ENCODE measurements around the gene HMCN2. TPM values are rescaled to one million over a fixed set of nuclear protein-coding genes. Genes with fewer than 3 reads are reported as not detected.

The HMCN2 gene
- total RNA-seq, 1 experiment from 2014 or later, result 5.6 TPM

DNA sequence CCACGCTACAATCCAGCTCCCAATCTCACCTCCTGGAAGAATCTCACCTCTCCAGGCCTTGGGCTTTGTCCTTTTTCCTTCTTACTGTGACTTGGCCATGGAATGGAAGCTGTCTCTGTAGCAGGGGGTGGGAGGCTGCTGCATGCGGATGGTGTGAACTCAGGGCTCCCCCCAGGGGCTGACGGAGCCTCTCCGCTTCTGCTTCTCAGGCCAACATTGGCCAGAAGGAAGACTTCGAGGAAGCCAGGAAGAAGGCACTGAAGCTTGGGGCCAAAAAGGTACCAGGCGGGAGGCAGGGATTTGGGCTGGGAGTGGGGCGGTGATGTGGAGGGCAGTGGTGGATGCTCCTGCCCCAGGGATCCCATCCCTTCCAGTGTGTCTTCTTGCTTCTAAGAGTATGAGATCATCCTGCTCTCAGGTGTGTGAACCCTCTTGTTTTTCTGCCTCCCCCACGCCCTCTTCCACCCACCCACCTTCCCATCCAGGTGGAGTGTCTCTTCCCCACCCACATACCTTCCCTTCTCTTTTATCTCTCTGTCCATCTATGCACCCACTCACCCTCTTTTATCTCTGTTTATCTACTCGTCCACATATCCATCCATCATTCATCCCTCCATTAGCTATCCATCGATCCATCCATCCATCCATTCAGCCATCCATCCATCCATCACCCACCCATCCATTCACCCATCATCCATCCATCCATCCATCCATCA, 188.7 kb downstream of the HMCN2 start:
- TF ChIP-seq, protein P1, sequence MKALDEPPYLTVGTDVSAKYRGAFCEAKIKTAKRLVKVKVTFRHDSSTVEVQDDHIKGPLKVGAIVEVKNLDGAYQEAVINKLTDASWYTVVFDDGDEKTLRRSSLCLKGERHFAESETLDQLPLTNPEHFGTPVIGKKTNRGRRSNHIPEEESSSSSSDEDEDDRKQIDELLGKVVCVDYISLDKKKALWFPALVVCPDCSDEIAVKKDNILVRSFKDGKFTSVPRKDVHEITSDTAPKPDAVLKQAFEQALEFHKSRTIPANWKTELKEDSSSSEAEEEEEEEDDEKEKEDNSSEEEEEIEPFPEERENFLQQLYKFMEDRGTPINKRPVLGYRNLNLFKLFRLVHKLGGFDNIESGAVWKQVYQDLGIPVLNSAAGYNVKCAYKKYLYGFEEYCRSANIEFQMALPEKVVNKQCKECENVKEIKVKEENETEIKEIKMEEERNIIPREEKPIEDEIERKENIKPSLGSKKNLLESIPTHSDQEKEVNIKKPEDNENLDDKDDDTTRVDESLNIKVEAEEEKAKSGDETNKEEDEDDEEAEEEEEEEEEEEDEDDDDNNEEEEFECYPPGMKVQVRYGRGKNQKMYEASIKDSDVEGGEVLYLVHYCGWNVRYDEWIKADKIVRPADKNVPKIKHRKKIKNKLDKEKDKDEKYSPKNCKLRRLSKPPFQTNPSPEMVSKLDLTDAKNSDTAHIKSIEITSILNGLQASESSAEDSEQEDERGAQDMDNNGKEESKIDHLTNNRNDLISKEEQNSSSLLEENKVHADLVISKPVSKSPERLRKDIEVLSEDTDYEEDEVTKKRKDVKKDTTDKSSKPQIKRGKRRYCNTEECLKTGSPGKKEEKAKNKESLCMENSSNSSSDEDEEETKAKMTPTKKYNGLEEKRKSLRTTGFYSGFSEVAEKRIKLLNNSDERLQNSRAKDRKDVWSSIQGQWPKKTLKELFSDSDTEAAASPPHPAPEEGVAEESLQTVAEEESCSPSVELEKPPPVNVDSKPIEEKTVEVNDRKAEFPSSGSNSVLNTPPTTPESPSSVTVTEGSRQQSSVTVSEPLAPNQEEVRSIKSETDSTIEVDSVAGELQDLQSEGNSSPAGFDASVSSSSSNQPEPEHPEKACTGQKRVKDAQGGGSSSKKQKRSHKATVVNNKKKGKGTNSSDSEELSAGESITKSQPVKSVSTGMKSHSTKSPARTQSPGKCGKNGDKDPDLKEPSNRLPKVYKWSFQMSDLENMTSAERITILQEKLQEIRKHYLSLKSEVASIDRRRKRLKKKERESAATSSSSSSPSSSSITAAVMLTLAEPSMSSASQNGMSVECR (CRISPR knock-in tag; IDR thresholded peaks at IDR 0.05; ENCODE audit: borderline replicate concordance), result no peak
- TF ChIP-seq ZNF232 (CRISPR knock-in tag; IDR thresholded peaks at IDR 0.05) (no peak), FOXK1 (CRISPR knock-in tag; IDR thresholded peaks at IDR 0.05) (no peak), ZBTB21 (CRISPR knock-in tag; IDR thresholded peaks at IDR 0.05; ENCODE audit: borderline replicate concordance) (no peak), OVOL2 (CRISPR knock-in tag; IDR thresholded peaks at IDR 0.05; ENCODE audit: borderline replicate concordance) (no peak), FOXJ3 (CRISPR knock-in tag; IDR thresholded peaks at IDR 0.05; ENCODE audit: borderline replicate concordance) (no peak), NR3C1 (CRISPR knock-in tag; conservative IDR thresholded peaks at IDR 0.05; ENCODE audit: low read depth) (no peak), ZNF317 (CRISPR knock-in tag; IDR thresholded peaks at IDR 0.05; ENCODE audit: borderline replicate concordance, low read depth) (no peak), PRRX2 (CRISPR knock-in tag; IDR thresholded peaks at IDR 0.05) (no peak), CREB1 (CRISPR knock-in tag; IDR thresholded peaks at IDR 0.05) (no peak), ELF4 (CRISPR knock-in tag; IDR thresholded peaks at IDR 0.05; ENCODE audit: low read depth) (no peak), CREM (CRISPR knock-in tag; IDR thresholded peaks at IDR 0.05) (no peak), RORB (CRISPR knock-in tag; IDR thresholded peaks at IDR 0.05) (no peak)
- TF ChIP-seq, protein P2, sequence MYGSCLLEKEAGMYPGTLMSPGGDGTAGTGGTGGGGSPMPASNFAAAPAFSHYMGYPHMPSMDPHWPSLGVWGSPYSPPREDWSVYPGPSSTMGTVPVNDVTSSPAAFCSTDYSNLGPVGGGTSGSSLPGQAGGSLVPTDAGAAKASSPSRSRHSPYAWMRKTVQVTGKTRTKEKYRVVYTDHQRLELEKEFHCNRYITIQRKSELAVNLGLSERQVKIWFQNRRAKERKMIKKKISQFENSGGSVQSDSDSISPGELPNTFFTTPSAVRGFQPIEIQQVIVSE (CRISPR knock-in tag; IDR thresholded peaks at IDR 0.05; ENCODE audit: borderline replicate concordance), result no peak
- TF ChIP-seq, protein P3, sequence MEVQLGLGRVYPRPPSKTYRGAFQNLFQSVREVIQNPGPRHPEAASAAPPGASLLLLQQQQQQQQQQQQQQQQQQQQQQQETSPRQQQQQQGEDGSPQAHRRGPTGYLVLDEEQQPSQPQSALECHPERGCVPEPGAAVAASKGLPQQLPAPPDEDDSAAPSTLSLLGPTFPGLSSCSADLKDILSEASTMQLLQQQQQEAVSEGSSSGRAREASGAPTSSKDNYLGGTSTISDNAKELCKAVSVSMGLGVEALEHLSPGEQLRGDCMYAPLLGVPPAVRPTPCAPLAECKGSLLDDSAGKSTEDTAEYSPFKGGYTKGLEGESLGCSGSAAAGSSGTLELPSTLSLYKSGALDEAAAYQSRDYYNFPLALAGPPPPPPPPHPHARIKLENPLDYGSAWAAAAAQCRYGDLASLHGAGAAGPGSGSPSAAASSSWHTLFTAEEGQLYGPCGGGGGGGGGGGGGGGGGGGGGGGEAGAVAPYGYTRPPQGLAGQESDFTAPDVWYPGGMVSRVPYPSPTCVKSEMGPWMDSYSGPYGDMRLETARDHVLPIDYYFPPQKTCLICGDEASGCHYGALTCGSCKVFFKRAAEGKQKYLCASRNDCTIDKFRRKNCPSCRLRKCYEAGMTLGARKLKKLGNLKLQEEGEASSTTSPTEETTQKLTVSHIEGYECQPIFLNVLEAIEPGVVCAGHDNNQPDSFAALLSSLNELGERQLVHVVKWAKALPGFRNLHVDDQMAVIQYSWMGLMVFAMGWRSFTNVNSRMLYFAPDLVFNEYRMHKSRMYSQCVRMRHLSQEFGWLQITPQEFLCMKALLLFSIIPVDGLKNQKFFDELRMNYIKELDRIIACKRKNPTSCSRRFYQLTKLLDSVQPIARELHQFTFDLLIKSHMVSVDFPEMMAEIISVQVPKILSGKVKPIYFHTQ (CRISPR knock-in tag; IDR thresholded peaks at IDR 0.05), result no peak
- TF ChIP-seq, protein P4, sequence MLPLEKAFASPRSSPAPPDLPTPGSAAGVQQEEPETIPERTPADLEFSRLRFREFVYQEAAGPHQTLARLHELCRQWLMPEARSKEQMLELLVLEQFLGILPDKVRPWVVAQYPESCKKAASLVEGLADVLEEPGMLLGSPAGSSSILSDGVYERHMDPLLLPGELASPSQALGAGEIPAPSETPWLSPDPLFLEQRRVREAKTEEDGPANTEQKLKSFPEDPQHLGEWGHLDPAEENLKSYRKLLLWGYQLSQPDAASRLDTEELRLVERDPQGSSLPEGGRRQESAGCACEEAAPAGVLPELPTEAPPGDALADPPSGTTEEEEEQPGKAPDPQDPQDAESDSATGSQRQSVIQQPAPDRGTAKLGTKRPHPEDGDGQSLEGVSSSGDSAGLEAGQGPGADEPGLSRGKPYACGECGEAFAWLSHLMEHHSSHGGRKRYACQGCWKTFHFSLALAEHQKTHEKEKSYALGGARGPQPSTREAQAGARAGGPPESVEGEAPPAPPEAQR (CRISPR knock-in tag; IDR thresholded peaks at IDR 0.05), result no peak
- TF ChIP-seq, protein P5, sequence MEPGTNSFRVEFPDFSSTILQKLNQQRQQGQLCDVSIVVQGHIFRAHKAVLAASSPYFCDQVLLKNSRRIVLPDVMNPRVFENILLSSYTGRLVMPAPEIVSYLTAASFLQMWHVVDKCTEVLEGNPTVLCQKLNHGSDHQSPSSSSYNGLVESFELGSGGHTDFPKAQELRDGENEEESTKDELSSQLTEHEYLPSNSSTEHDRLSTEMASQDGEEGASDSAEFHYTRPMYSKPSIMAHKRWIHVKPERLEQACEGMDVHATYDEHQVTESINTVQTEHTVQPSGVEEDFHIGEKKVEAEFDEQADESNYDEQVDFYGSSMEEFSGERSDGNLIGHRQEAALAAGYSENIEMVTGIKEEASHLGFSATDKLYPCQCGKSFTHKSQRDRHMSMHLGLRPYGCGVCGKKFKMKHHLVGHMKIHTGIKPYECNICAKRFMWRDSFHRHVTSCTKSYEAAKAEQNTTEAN (CRISPR knock-in tag; IDR thresholded peaks at IDR 0.05), result no peak
- TF ChIP-seq, protein P6, sequence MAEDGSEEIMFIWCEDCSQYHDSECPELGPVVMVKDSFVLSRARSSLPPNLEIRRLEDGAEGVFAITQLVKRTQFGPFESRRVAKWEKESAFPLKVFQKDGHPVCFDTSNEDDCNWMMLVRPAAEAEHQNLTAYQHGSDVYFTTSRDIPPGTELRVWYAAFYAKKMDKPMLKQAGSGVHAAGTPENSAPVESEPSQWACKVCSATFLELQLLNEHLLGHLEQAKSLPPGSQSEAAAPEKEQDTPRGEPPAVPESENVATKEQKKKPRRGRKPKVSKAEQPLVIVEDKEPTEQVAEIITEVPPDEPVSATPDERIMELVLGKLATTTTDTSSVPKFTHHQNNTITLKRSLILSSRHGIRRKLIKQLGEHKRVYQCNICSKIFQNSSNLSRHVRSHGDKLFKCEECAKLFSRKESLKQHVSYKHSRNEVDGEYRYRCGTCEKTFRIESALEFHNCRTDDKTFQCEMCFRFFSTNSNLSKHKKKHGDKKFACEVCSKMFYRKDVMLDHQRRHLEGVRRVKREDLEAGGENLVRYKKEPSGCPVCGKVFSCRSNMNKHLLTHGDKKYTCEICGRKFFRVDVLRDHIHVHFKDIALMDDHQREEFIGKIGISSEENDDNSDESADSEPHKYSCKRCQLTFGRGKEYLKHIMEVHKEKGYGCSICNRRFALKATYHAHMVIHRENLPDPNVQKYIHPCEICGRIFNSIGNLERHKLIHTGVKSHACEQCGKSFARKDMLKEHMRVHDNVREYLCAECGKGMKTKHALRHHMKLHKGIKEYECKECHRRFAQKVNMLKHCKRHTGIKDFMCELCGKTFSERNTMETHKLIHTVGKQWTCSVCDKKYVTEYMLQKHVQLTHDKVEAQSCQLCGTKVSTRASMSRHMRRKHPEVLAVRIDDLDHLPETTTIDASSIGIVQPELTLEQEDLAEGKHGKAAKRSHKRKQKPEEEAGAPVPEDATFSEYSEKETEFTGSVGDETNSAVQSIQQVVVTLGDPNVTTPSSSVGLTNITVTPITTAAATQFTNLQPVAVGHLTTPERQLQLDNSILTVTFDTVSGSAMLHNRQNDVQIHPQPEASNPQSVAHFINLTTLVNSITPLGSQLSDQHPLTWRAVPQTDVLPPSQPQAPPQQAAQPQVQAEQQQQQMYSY (CRISPR knock-in tag; IDR thresholded peaks at IDR 0.05), result no peak
- DNase-seq (ENCODE audit: low spot score) (no peak), ATAC-seq (no peak)
- ChIA-PET CTCF (interaction anchor here (1.1 to 1.6 kb wide), 3 partner anchors 28 to 127 kb away, joined by 3 to 7 read pairs (median 3); no protein-coding TSS in a partner anchor), POLR2A (no interaction called here)
- no peaks in the 10 kb centered on the region for H3K9me3 Mint-ChIP-seq
- 0 out of 2 replicates have a peak overlapping the region, but pooled peaks have one; percentile 60 for H3K27ac Mint-ChIP-seq
- no peak overlapping the region for H3K4me3 Mint-ChIP-seq
- H3K4me1 Mint-ChIP-seq, result peaks cover 22% of the 10 kb centered on the region
- H3K36me3 Mint-ChIP-seq, result no peaks in the 10 kb centered on the region
- H3K27me3 Mint-ChIP-seq (ENCODE audit: low read depth), result no peaks in the 10 kb centered on the region

All from WTC11 (cell line).